ENCODE results near the gene CCNY.

GRCh38 chr10:35432781-35433338 is 96.6 kb downstream of the CCNY start:
- TF ChIP-seq YY1 (IDR thresholded peaks at IDR 0.05; ENCODE audit: insufficient read depth, insufficient read length) (no peak), SUZ12 (IDR thresholded peaks at IDR 0.05; ENCODE audit: extremely low read depth, insufficient read depth, insufficient read length) (no peak)
